T-helper 2 cell (primary cell): ENCODE data around the gene SPINT2.

Source experiments
- DNase-seq, 5 experiments: peaks; one replicate each; pipeline versions ENCODE4 v3.0.0 to v3.0.0-alpha.2; 2012 to 2022

SPINT2 gene

DNA sequence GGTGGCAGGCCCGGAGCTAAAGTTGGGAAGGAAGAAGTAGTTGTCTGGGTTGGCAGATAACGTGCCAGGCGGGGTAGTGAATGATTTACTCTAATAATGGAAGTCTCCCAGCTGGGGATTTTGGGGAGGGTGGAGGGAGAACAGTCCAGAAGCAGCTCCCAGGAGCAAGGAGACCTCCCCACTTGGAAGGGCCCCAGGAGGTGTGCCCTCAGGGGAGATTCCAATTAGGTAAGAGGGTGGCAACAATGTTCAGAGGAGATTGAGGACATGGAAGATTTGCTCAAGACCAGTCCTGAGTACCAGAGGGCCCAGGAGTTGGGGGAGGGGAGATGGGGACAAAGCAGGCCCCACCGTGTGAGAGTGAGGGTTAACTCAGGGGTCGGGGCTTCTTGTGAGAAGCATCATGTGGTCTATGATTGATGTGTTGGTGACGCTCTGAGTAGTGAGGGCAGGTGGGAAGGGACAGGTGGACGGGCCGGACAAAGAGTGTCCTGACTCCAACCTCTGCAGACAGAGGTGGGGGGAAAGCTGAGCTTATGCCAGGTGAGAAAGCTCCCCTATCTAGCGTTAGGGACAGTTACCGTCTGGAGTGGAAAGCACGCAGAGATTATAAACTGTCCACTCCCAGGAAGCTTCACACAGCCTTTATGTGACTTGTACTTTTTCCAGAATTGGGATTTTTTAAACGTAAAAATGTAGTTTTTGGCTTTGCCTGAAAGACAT lies 3.5 kb downstream of the SPINT2 start:
- DNase-seq = no peak

- DNase-seq = peak in 1 of 5 experiments; percentile 43
Measured at GRCh38 chr19:38268539-38268938, 4.2 kb downstream of the SPINT2 start.

- DNase-seq = no peak
Measured at GRCh38 chr19:38270587-38271167, 6.3 kb downstream of the SPINT2 start.

DNA sequence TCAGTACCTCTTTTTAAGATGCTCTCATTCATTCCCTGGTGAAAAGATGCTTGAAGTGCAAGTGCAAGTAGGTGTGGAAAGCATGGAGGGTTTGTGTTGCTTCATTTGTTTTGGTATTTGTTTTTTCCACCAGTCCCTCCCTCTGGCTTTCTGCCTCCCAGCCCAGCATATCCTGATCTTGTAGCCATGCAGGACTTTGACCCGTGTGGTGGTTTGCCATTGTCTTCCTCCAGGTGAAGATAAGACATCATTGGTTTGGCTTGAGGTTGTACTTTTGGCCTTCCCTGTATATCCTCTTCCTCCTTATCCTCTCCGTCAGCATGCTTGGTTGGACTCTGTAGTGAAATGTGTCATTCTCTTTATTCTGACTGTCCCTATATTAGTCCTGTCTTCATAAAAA lies 9.1 kb downstream of the SPINT2 start:
- no peak for DNase-seq

- no peak for DNase-seq
Measured at GRCh38 chr19:38274739-38275138, 10.4 kb downstream of the SPINT2 start.

DNA sequence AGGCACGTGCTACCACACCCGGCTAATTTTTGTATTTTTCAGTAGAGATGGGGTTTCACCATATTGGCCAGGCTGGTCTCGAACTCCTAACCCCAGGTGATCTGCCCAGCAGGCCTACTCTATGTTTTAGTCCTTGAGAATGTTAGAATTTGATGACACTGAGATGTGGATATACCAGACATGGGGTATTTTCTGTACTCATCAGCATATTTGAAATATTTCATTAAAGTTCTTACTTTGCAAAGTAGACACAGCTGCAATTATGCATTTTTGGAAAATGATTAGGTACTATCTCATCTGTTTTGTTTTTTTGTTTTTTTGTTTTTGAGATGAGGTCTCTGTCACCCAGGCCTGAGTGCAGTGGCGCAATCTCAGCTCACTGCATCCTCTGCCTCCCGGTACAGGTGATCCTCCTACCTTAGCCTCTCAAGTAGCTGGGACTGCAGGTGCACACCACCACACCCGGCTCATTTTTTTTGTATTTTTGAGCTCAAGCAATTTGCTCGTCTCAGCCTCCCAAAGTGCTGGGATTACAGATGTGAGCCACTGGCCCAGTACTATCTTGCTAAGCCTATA lies 12.7 kb downstream of the SPINT2 start:
- DNase-seq = no peak

DNA sequence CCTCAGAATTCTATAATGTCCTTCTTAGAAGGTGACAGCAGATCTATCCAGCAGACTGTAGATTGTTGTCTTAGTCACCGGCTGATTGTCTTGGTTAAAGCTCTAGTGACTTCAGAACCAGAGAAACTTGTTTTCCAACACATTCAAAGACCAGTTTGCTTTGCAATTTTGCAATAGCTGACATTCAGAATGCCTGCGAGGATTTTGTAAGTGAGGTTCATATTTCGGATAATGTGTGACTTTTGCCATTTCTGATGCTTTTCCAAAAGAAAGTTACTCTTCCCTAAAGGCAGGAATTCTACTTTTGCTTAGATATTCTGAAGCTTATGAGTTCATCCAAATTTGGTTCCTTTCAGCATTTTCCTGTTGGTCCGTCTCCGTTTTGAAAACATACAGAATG lies 13.2 kb downstream of the SPINT2 start:
- DNase-seq = no peak

- no peak for DNase-seq
Measured at GRCh38 chr19:38277969-38278680, 13.8 kb downstream of the SPINT2 start.

DNA sequence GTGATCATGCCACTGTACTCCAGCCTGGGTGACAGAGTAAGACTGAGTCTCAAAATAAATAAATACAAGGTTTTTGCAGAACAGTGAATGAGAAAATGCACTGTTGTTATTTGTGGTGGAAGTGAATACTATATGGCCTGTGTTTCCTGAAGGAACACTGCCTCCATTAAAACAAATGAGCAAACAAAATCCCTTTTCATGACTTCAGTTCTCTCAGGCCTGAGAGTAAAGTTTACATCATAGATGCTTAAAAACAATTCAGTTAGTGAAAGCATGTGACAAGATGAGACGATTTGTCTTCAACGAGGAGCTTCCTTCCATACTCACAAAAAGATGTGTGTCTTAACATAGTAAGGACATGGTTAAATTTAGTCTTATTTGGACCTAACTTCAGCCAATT lies 14.4 kb downstream of the SPINT2 start:
- no peak for DNase-seq

GRCh38 chr19:38280030-38280921 lies 15.9 kb downstream of the SPINT2 start:
- no peak for DNase-seq

- DNase-seq = peak in 1 of 5 experiments; percentile 74
Measured at GRCh38 chr19:38281811-38282566, 17.6 kb downstream of the SPINT2 start.

- DNase-seq = no peak
Measured at GRCh38 chr19:38283271-38283670, 18.9 kb downstream of the SPINT2 start.

- no peak for DNase-seq
Measured at GRCh38 chr19:38284422-38284821, 20.0 kb downstream of the SPINT2 start.

DNA sequence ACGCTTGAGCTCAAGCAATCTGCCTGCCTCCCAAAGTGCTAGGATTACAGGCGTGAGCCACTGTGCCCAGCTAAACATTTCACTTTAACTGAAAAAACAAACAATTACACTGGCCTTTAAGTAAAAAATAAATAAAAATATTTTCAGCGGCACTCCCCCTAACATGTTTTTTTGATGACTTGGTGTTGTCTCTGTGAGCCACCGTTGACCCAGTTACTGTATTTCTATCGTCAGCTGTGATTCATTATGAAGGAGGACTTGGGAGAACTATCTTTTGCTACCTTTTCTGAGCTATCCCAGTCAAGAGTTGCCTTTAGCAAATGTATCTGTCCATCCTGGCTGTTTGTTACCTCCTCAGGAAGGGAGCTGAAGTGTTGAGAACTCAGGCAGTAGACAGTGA lies 21.2 kb downstream of the SPINT2 start:
- DNase-seq = no peak

DNA sequence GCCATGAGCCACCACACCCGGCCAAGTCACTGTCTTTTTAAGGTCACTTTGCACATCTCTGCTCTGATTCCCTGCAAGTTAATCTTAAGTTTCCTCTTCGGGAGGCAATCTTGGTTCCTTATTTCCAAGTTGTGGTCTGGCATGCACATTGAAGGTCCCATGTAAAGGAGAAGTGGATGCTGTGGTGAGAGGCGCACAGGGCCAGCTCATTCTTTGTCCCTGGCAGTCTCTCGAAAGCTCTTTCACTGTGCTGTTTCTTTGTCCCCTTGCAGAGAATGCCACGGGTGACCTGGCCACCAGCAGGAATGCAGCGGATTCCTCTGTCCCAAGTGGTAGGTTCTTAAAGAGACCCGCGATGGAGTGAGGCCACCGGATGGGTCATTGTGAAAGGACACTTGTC lies 23.2 kb downstream of the SPINT2 start:
- DNase-seq = no peak

DNA sequence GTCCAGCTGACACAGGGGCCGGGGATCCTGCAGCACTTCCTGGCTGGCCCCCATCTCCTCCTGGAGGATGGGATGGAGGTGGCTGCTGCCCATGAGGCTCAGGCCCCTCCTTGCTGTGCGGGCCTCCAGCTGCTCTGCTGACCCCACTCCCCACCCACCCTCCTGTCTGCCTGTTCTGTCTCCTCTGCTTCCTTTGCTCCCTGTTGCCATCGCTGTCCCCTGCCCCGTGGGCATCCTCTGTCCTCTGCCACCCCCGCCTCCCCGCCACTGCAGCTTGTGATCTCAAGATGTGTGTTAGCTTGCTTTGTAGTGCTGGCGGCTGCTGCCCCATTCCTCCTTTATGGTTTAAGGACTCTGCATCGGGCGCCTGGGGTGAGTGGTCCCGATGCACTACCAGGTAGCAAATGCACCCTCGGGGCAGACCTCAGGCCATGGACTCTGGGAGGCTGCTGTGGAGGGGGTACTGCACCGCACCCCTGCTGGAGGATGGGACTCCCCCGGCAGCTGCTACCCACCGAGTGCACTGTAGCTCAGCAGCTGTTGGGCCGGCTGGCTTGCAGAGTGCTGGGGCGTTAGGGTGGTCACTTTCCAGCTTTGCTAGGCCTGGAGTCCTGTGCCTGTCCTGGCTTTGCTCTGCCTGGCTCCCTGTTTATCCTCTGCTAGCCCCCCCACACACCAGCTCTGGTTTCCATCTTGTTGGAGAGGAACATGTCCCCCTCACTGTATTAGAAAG lies 23.9 kb downstream of the SPINT2 start:
- no peak for DNase-seq

DNA sequence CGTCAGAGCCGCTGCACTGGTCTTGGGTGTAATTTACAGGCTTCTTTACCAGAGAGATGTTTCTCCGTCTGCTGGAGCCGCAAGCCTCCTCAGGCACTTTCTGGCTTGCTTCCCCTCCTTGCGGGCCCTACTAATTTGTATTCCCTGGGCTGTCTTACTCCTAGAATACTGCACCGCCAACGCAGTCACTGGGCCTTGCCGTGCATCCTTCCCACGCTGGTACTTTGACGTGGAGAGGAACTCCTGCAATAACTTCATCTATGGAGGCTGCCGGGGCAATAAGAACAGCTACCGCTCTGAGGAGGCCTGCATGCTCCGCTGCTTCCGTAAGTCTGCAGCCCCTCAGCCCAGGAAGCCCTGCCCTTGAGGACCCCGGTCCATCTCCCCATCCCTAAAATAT lies 25.6 kb downstream of the SPINT2 start:
- no peak for DNase-seq

GRCh38 chr19:38290631-38291147 lies 26.3 kb downstream of the SPINT2 start:
- DNase-seq = no peak

GRCh38 chr19:38291855-38292254 lies 27.5 kb downstream of the SPINT2 start:
- DNase-seq = no peak

DNA sequence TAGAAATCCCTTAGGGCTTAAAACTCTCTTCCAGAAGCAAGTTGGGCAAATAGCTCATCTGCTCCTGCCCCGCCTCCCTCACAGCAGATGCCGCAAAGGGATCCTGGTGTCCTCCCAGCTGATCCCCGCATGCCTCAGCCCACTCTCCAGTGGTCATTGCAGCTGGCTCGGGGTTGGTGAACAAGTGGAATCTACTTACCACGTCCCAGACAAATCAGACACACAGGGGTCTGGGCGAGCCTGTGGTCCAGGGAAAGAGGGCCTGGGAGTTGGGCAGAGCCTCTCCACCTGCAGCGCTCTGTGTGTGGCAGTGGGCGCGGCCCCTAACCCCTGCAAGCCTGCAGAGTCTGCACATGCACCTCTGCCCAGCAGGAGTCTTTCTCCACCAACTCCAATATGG lies 28.9 kb downstream of the SPINT2 start:
- DNase-seq = no peak

GRCh38 chr19:38294090-38294489 lies 29.7 kb downstream of the SPINT2 start:
- DNase-seq = no peak
